ENCODE data around the gene GSTM4. TPM values are rescaled to one million over a fixed set of nuclear protein-coding genes. Genes with fewer than 3 reads are reported as not detected.
A peak's percentile ranks its signal among the peaks of the same experiment; 100 is the strongest.
"Not testable (repeated sequence)": the region's sequence is repeated elsewhere in the genome, so short reads cannot be mapped to it uniquely, and the experiment has no call there.

Gene GSTM4
- total RNA-seq, 2 donors from 2014 or later: 21.2 to 35.4 TPM

DNA sequence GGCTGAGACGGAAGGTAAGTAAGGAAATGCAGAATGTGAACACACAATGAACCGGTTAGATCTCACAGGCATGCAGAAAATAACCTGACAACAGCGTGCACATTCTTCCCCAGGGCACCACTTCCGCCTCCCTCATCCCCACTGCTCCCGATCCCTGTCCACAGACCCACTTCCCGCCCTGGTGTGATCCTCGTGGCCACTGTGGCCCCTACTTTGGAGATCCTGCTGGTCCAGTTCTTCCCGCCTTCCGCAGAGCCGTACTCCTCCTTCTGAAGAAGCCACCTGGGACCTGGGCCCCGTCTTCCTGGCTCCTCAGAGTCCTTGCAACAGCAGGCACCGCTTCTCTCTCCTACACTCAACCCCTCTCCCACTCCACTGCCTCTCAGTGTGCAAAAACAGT, 1.4 kb upstream of the GSTM4 start:
- intact Hi-C loops (cut with DNase I): no loop called here
- DNase-seq (ENCODE audit: low spot score): no peak

DNA sequence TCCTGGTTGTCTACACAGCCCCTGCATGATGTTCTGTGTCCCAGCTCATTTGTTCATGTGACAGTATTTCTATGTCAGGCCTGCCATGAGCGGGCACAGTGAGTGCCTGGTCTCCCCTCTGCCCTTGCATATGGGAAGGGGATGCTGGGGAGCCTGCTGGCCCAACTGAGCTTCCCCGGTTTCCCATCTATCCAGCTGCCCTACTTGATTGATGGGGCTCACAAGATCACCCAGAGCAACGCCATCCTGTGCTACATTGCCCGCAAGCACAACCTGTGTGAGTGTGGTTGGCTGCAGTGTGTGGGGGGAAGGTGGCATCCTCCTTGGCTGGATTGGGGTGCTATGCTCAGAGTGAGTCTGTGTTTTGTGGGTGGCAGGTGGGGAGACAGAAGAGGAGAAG, 1.5 kb downstream of the GSTM4 start:
- intact Hi-C loops (cut with DNase I): loop anchor here in 1 of 2 donors (5.0 kb wide), 1 partner anchor 80 kb away; no protein-coding TSS in a partner anchor

DNA sequence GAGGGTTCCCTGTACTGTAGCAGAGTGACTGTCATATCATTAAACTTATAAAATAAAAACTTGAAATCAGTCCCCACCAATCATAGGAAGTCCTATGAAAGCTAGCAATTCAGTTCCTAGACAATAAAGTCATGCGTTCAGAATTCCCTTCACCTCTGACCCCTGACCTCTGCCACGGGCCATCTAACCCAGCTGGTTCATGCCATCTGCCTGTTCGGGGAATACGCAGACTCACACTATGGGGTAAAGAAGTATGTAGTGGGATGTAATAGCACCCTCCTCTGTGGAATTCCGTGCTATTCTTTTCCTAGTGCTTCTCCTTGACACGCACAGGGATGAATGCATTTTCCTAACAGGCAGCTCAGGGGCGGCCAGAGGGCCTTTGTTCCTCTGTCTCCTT, 2.1 kb downstream of the GSTM4 start:
- intact Hi-C loops (cut with DNase I): loop anchor here in 1 of 2 donors (5.0 kb wide), 1 partner anchor 81 kb away; no protein-coding TSS in a partner anchor

More for the DNA sequence above, 1.5 kb downstream of the GSTM4 start:
- DNase-seq (ENCODE audit: low spot score): no peak

DNA sequence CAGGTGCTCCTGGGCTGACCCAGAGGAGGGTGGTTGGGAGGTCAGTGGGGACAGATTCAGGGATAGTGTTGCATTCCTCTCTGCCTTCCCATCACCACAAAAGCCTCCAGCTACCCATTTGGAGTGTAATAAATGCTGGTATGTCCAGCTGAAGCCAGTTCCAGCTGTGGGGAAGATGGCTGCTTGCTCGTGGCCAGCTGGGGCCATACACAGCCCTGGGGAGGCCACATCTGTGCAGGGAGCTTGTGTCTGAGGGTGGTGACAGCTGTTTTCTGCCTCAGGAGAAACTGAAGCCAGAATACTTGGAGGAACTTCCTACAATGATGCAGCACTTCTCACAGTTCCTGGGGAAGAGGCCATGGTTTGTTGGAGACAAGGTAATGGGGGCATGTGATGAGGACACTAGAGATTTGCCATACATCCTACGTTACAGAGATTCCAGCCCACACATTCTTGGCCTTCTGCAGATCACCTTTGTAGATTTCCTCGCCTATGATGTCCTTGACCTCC, 2.7 kb downstream of the GSTM4 start:
- intact Hi-C loops (cut with DNase I): loop anchor here in 1 of 2 donors (5.0 kb wide), 1 partner anchor 81 kb away; no protein-coding TSS in a partner anchor

More for the DNA sequence above, 2.1 kb downstream of the GSTM4 start:
- DNase-seq (ENCODE audit: low spot score): no peak

DNA sequence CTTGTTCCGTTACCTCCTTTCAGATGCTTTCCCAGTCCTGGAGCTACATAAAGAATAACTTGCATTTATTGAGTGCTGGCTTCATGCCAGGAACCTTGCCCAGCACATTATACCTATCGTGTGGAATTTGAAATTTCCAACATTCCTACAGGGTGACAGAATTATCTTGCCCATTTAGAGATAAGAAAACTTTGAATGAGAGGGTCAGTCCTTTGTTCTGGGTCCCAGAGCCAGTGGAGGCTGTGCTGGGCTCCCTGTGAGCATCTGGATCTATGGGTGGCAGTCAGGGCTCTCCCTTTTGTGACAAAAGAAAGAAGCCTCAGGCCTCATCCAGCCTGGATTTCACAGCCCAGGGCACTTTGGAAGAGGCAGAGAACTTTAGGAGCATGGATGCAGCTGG, 3.2 kb downstream of the GSTM4 start:
- no peak for DNase-seq (ENCODE audit: low spot score)
- intact Hi-C loops (cut with DNase I): loop anchor here in 1 of 2 donors (5.0 kb wide), 1 partner anchor 82 kb away; no protein-coding TSS in a partner anchor

More for the DNA sequence above, 2.7 kb downstream of the GSTM4 start:
- no peak for DNase-seq (ENCODE audit: low spot score)

DNA sequence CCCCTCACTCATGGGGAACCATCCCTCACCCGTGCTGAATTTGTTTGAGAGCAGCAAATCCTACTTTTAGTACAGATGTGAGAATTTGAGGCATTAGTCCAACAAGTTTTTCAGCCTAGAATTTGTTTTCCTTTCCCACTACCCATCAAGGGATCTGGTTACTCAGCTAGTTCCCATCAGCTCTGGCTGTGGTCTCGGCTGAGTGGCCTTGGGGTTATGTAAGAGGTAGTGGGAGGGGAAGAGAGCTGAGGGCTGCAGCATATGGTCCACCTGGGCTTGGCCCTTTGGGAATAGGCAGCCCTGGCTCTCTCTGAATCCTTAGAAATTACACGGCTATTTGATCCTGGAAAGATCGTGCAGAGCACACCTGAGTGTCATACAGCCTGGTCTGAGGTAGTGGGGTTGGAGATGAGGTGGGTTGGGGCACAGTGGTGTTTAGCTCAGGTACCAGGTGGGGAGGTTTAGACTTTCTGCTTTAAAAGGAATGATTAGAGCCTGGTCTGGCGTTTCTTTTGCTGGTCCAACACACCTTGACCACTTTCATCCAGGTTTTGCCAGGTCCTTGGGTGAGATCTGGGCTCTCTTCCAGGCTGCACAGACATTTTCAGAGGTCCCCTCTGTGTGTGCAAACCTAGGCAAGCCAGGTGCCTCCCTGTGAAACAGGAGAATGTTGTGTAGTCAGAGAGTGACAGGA, 4.2 kb downstream of the GSTM4 start:
- DNase-seq (ENCODE audit: low spot score): no peak
- intact Hi-C loops (cut with DNase I): loop anchor here in 1 of 2 donors (5.0 to 10.0 kb wide), 2 partner anchors 55 to 83 kb away; partner anchors contain the start of gene GSTM5

DNA sequence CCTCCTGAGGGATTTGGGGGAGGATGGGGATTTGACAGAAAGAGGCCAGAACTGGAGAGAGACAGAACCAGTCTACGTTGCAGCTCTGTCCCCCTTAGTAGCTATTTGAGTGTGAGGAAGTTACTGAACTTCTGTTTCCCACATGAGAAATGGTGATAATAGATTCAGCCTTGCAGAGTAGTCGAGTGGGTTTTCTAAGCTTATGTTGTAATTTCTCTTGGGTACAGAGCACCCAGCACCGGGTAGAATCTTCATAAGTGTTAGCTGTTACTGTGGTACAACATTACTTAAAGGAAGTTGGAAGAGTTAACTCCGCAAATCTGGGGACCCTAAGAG, 4.8 kb downstream of the GSTM4 start:
- DNase-seq (ENCODE audit: low spot score): not testable (repeated sequence)
- intact Hi-C loops (cut with DNase I): loop anchor here in 1 of 2 donors (10.0 kb wide), 1 partner anchor 54 kb away; the partner anchor contains the start of gene GSTM5

DNA sequence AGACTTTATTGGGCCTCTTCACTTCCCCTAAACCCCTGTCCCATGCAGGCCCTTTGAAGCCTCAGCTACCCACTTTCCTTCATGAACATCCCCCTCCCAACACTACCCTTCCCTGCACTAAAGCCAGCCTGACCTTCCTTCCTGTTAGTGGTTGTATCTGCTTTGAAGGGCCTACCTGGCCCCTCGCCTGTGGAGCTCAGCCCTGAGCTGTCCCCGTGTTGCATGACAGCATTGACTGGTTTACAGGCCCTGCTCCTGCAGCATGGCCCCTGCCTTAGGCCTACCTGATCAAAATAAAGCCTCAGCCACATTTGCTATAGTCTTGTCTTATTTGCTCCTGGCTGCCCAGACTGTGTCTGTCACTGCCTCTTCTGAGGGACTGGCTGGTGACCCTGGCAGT, 5.5 kb downstream of the GSTM4 start:
- no peak for DNase-seq (ENCODE audit: low spot score)
- intact Hi-C loops (cut with DNase I): loop anchor here in 1 of 2 donors (10.0 kb wide), 1 partner anchor 53 kb away; the partner anchor contains the start of gene GSTM5

DNA sequence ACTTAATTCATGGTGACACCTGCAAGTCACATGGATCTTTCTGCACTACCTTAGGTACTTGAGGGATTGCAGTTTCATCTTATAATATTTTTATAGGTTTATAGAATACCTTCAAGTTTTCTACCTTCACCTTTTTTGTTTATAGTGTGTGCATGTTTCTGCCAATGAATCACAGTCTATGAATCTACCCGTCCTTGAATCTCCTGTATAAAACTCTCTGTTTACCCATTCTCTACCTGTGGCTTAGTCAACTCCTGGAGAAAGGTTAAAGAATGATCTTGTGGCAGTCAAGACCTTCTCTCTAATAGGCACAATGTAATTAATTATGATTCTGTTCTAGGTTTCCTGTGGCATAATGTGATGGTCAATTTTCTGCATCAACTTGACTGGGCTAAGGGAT, 8.8 kb downstream of the GSTM4 start:
- intact Hi-C loops (cut with DNase I): loop anchor here in 1 of 2 donors (10.0 kb wide), 1 partner anchor 50 kb away; the partner anchor contains the start of gene GSTM5
- no peak for DNase-seq (ENCODE audit: low spot score)

DNA sequence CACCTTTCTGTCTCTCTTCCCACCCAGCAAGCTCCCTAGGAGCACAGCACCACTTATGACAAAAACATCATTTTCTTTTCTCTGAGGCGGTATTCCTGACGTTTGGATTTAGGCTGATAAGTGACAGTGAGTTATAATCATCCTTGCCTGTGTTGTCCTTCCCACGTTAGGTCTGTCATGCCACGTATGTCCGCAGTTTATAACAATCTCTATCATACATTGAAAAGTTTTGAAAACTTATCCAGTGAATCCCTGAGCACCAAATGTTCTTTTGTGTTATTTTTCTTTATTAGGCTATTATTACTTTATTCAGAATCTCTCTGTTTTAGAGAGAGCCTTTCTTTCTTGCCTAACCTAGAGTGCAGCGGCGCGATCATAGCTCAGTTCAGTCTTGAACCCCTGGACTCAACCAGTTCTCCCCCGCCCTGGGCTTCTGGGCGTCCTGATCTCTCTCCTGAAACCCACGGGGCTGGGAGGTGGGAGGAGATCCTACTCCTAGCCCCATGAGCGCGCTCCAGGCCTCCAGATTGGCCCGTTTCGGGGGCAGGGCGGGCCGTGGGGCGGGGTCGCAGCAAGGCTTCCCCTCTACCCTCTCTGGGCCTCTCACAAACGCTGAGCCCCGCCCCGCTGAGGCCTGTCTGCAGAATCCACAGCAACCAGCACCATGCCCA, 11.7 kb downstream of the GSTM4 start, which contains the start of gene GSTM2:
Gene GSTM2, plus strand, starts transcription at position 606 of the 671 bp plus-strand sequence. Its CDS starts 59 bp downstream, at position 665.
- intact Hi-C loops (cut with DNase I): loop anchor here in 1 of 2 donors (10.0 kb wide), 1 partner anchor 47 kb away; the partner anchor contains the start of gene GSTM5

DNA sequence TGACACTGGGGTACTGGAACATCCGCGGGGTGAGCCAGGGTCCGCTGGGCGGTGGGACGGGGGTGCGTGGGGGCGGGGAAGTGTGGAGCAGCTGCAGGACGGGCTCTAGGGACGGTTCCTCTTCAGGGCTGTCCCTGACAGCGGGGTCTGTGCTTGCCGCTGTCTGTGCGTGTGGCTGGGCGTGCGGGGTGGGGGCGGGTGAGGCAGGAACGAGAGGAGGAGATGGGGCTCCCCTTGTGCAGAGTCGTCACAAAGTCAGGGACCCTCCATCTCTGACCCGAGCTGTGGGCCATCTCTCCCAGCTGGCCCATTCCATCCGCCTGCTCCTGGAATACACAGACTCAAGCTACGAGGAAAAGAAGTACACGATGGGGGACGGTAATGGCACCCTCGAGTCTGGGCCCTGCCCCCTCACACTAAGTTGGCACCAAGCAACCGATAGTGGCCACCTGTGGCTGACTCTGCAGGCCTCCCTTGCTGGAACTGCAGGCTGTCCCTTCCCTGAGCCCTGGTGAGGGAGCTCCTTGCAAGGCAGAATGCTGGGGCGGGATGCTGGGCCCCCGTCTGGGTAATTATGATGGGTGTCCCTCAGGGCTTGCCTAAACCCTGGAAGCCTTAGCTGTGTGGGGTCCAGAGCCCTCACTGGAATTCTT, 12.3 kb downstream of the GSTM4 start:
- no peak for DNase-seq (ENCODE audit: low spot score)
- intact Hi-C loops (cut with DNase I): loop anchor here in 1 of 2 donors (10.0 kb wide), 1 partner anchor 47 kb away; the partner anchor contains the start of gene GSTM5

More for the DNA sequence above, 11.7 kb downstream of the GSTM4 start, which contains the start of gene GSTM2:
- DNase-seq (ENCODE audit: low spot score): peak; percentile 96

DNA sequence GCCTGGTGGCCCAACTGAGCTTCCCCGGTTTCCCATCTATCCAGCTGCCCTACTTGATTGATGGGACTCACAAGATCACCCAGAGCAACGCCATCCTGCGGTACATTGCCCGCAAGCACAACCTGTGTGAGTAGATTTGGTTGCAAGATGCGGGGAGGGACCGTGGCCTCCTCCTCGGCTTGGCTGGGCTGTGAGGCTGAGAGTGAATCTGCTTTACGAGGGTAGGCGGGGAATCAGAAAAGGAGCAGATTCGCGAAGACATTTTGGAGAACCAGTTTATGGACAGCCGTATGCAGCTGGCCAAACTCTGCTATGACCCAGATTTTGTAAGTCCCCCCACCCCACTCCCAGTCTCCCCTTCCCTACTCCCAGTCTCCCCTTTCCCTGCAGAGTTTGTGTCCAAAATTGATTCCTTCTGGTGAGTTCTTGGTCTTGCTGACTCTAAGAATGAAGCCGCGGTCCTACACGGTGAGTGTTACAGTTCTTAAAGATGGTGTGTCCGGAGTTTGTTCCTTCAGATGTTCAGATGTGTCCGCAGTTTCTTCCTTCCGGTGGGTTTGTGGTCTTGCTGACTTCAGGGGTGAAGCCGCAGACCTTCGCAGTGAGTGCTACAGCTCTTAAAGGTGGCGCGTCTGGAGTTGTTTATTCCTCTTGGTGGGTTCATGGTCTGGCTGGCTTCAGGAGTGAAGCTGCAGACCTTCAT, 13.5 kb downstream of the GSTM4 start:
- no peak for DNase-seq (ENCODE audit: low spot score)
- intact Hi-C loops (cut with DNase I): loop anchor here in 1 of 2 donors (10.0 kb wide), 1 partner anchor 45 kb away; the partner anchor contains the start of gene GSTM5

DNA sequence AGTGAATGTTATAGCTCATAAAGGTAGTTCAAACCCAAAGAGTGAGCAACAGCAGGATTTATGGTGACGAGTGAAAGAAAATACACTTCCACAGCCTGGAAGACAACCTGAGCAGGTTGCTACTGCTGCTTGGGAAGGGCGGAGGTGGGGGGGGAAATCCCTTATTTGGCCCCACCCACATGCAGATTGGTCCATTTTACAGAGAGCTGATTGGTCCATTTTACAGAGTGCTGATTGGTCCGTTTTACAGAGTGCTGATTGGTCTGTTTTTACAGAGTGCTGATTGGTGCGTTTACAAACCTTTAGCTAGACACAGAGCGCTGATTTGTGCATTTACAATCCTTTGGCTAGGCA, 14.0 kb downstream of the GSTM4 start:
- intact Hi-C loops (cut with DNase I): loop anchor here in 1 of 2 donors (10.0 kb wide), 1 partner anchor 45 kb away; the partner anchor contains the start of gene GSTM5
- not testable (repeated sequence) for DNase-seq (ENCODE audit: low spot score)

DNA sequence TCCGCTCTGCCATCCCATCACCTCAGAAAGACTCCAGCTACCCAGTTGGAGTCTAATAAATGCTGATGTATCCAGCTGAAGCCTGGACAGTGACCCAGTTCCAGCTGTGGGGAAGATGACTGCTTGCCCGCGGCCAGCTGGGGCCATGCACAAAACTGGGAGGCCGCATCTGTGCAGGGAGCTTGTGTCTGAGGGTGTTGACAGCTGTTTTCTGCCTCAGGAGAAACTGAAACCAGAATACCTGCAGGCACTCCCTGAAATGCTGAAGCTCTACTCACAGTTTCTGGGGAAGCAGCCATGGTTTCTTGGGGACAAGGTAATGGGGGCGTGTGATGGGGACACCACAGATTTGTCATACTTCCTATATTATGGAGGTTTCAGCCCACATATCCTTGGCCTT, 15.2 kb downstream of the GSTM4 start:
- intact Hi-C loops (cut with DNase I): no loop called here

DNA sequence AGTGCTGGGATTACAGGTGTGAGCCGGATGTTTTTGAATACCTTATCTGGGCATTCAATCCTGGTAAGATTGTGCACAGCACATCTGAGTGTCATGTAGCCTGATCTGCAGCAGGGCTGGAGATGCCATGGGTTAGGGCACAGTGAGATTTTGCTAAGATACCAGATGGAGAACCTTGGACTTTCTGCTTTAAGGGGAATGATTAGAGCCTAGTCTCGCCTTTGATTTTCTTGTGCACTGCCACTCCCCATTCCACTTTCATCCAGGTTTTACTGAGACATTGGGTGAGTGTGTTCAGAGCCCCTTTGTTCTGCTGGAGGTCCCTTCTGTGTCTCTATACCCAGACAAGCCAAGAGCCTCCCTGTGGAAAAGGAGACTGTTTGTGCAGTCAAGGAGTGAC, 18.0 kb downstream of the GSTM4 start:
- intact Hi-C loops (cut with DNase I); DNase-seq (ENCODE audit: low spot score): not testable (repeated sequence)

More for the DNA sequence above, 15.2 kb downstream of the GSTM4 start:
- DNase-seq (ENCODE audit: low spot score): no peak

DNA sequence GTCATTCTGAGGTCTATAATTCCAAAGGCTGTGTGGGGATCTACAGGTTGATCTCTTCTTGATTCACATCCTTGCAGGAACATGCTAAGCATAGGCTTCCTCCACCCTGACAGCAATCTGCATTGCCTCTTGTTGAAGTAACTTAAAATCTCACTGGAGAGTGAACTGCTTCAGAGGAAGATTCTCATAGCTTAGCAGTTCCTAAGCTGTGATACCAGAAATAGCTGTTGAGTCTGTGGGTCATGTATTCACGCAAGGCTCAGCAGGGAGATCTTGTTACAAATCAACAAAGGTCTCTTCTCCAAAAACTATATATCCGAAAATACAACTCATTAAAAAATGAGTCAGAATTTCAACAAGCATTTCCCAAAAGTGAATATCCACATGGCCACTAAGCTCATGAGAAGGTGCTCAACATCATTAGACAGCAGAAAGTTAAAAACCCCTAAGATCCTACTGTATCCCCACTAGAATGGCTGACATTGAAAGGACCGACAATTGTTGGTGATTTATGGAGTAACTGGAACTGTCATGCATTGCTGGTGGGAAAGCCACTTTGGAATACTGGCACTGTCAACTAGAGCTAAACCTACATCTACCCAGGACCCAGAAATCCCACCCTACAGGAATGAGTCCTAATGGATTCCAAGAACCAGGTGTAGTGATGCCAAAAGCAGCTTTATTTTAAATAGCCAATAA, 20.9 kb downstream of the GSTM4 start:
- intact Hi-C loops (cut with DNase I); DNase-seq (ENCODE audit: low spot score): not testable (repeated sequence)

DNA sequence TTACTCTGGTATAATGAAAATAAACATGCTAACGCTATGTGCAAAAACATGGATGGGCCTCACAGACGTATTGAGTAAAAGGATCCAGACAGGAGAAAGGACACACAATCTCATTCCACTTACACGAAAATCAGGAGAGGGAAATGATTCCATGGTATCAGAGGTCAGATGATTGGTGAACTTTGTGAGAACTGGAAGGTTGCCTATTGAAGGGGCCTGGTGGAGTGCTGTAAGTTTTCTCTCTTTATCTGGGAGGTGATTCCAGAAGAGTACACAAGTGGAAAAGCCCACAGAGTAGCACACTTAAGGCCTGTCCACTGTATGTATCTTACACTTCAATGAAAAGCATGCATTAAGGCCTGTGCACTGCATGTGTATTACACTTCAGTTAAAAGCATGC, 21.6 kb downstream of the GSTM4 start:
- DNase-seq (ENCODE audit: low spot score): no peak
- intact Hi-C loops (cut with DNase I): no loop called here

DNA sequence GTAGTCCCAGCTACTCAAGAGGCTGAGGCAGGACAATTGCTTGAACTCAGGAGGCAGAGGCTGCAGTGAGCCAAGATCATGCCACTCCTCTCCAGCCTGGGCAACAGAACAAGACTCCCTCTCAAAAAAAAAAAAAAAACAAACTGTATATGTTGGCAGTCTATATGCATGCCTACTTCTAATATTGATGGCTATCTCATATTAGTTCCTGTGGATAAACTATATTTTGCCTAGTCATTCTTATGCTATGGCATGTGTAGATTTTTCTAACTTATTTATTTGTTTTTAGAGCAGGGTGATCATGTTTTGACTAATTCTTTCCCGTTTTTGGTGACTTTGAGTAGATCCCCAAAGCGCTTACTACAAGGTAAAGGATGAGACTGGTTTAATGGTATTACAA, 22.7 kb downstream of the GSTM4 start:
- DNase-seq (ENCODE audit: low spot score); intact Hi-C loops (cut with DNase I): not testable (repeated sequence)

All from posterior vena cava (tissue), 2 donors.